GM10248 (cell line): ENCODE measurements around the gene MTHFD2L.

Experiments
- CTCF ChIA-PET: fragments of 300-600 bp; sonication (Branson Sonifier 250); formaldehyde crosslinking; extraction: SDS; loops from one replicate; lab custom pipeline; 2021; ENCODE audit warnings: antibody characterized with exemption; lab: Yijun Ruan, JAX
- POLR2A ChIA-PET: fragments of 350-650 bp; sonication (Branson Sonifier 250); formaldehyde crosslinking; extraction: SDS; loops from one replicate; lab custom pipeline; 2020; ENCODE audit warnings: antibody characterized with exemption; lab: Yijun Ruan, JAX
- DNase-seq: peaks from one replicate; pipeline ENCODE4 v3.0.0; 2012; ENCODE audit errors: extremely low spot score
- CTCF ChIP-seq: IDR thresholded peaks from 2 replicates; pipeline ENCODE4 v1.5.1; 2012; ENCODE audit warnings: mild to moderate bottlenecking, low read depth; ENCODE audit errors: extremely low read depth, missing control alignments, control extremely low read depth

Gene MTHFD2L

GRCh38 chr4:74266081-74266480 is 108.2 kb downstream of the MTHFD2L start:
- ChIA-PET CTCF (interaction anchor here (0.9 to 5.1 kb wide), 5 partner anchors 9 to 53 kb away, joined by 4 to 21 read pairs (median 5); no protein-coding TSS in a partner anchor), POLR2A (no interaction called here)
- no peak for TF ChIP-seq CTCF
- no peak for DNase-seq

GRCh38 chr4:74267998-74268606 is 110.2 kb downstream of the MTHFD2L start:
- ChIA-PET POLR2A (no interaction called here), CTCF (interaction anchor here (1.2 to 5.1 kb wide), 3 partner anchors 10 to 37 kb away, joined by 3 to 21 read pairs (median 4); no protein-coding TSS in a partner anchor)
- no peak for TF ChIP-seq CTCF
- DNase-seq: no peak

GRCh38 chr4:74268643-74269042 is 110.7 kb downstream of the MTHFD2L start:
- no peak for DNase-seq
- ChIA-PET CTCF (interaction anchor here (1.2 to 5.1 kb wide), 2 partner anchors 9 to 38 kb away, joined by 3 to 21 read pairs; no protein-coding TSS in a partner anchor), POLR2A (no interaction called here)
- no peak for TF ChIP-seq CTCF

- no peak for DNase-seq
- ChIA-PET CTCF (interaction anchor here (0.9 to 1.5 kb wide), 2 partner anchors 10 to 50 kb away, joined by 3 to 5 read pairs; no protein-coding TSS in a partner anchor), POLR2A (no interaction called here)
- no peak for TF ChIP-seq CTCF
Observed at GRCh38 chr4:74278490-74278889, 120.6 kb downstream of the MTHFD2L start.

- DNase-seq: no peak
- CTCF ChIA-PET: interaction anchor here (1.5 kb wide), 1 partner anchor 51 kb away, joined by 5 read pairs; no protein-coding TSS in a partner anchor
- POLR2A ChIA-PET: no interaction called here
- TF ChIP-seq CTCF: no peak
Observed at GRCh38 chr4:74279716-74280115, 121.8 kb downstream of the MTHFD2L start.

GRCh38 chr4:74282926-74283325 is 125.0 kb downstream of the MTHFD2L start:
- ChIA-PET POLR2A (no interaction called here), CTCF (interaction anchor here (1.5 kb wide), 1 partner anchor 30 kb away, joined by 3 read pairs; no protein-coding TSS in a partner anchor)
- TF ChIP-seq CTCF: no peak
- DNase-seq: no peak
